ENCODE data around the gene ATG4B.

DNA sequence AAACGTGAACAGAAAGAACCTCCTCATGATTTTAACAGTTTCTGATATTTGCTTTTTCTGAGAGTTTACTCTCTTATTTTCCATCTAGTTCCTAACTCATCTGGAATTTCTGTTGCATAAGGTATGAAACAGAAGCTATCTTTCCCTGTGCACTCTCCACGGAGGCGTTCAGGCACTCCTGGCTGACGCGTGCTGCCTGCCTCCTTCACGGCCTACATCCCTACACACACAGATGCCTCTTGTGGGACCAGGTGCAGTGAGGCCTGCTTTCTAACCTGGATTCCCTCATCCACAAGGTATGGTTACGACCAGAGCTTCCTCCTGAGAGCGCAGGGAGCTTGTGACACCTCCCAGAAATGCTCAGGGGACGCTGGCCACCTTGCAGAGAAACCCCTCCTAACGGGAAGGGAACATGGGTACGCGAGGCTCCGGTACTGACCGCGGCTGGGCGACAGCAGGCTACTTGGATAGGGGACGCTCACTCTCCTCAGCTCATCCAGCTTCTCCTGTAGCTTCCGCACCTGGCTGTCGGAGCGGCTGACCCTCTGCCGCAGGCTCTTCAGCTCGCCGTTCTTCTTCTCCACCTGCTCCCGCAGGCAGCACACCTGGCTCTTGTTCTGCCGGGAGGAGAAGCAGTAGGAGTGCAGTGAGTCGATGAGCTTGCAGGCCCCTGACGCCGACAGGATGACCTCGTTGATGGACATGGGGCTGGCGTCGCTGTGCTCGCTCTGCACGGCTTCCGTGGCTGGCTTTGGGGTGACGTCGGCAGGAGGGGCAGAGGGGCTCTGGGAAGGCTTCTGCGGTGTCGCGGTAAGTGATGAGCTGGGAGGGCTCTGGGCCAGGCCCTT, 4.8 kb upstream of the ATG4B start:
- TF ChIP-seq, protein P1, sequence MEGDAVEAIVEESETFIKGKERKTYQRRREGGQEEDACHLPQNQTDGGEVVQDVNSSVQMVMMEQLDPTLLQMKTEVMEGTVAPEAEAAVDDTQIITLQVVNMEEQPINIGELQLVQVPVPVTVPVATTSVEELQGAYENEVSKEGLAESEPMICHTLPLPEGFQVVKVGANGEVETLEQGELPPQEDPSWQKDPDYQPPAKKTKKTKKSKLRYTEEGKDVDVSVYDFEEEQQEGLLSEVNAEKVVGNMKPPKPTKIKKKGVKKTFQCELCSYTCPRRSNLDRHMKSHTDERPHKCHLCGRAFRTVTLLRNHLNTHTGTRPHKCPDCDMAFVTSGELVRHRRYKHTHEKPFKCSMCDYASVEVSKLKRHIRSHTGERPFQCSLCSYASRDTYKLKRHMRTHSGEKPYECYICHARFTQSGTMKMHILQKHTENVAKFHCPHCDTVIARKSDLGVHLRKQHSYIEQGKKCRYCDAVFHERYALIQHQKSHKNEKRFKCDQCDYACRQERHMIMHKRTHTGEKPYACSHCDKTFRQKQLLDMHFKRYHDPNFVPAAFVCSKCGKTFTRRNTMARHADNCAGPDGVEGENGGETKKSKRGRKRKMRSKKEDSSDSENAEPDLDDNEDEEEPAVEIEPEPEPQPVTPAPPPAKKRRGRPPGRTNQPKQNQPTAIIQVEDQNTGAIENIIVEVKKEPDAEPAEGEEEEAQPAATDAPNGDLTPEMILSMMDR (IDR thresholded peaks at IDR 0.05) = no peak
- TF ChIP-seq POLR2A (IDR thresholded peaks at IDR 0.05) = no peak
- no peak for TF ChIP-seq POLR2AphosphoS5 (IDR thresholded peaks at IDR 0.05)
